Measurements from ENCODE around the gene ISM1.
A peak's percentile ranks its signal among the peaks of the same experiment; 100 is the strongest.

The ISM1 gene

DNA sequence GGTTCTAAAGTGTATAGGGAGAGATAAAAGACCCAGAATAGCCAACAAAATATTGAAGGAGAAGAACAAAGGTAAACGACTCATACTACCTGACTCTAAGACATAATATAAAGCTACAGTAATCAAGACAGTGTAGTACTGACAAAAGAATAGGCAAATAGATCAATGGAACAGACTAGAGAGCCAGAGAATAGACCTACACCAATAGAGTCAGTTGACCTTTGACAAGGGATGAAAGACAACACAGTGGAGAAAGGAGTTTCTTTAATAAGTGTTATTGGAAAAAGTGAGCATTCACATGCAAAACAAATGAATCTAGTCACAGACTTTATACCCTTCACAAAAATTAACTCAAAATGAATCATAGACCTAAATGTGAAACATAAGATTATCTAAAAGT is 96.4 kb downstream of the ISM1 start:
- DNase-seq = no peak

DNA sequence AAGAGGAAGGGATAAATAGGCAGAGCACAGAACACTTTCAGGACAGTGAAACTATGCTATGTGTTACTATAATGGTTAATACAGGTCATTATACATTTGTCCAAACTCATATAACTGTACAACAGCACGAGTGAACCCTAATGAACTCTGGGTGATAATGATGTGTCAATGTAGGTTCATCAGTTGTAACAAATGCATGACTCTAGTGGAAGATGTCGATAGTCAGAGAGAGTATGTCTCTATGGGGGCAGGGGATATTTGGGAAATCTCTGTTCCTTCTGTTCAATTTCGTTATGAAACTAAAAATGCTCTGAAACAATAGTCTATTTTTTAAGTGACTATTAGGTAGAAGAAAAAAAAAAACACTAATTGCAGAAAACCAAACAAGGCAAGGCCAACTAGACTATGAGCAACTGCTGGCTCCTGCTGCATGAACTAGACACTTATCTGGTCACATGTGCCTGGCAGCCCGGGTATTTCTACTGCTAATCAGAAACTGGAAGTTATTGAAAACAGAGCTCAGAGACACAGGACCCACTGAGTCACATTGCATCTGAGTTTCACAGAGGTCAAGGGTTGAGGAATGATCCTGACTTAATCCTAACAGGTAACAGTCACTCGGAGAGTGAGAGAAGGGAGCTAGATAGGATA is 97.9 kb downstream of the ISM1 start:
- no peak for DNase-seq

GRCh38 chr20:13320702-13321101 is 99.6 kb downstream of the ISM1 start:
- no peak for DNase-seq

GRCh38 chr20:13321416-13321815 is 100.3 kb downstream of the ISM1 start:
- DNase-seq = no peak

DNA sequence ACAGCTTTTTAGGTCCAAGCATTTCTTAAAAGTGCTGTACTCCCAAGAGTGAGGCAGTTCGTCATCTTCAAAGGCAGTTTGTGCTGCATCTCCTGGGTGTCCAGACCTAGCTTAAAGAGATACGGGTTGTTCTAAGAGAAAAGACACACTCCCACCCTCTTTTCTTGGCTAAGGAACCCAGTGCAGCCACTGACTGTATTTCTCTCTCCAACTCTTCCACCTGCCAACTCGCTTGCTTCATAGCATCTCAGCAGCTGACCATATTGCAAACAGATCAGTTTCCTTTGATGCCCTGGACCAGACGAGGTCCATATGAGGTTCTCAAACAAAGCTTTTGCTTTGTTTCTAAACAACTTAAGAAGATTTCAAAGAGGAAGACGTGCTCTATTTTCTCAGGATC is 101.1 kb downstream of the ISM1 start:
- no peak for DNase-seq

DNA sequence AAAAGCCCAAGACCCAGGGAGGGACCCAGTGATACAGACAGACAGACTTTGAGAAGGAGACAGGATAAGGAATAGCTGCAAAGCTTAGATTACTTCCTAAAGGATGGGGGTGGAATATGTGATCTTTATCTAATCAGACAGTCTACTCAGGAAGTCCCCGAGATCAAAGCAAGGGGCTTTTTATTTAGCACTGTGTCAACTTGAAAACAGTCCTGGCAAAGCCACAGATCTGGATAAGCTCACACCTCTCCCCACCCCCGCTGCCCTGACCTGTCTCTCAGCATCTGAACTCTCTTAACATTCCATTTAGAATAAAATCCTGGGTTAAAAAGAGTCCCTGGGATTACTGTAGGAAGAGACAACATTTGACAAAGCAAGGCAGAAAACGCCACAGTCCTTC is 101.5 kb downstream of the ISM1 start:
- no peak for DNase-seq

- peak; percentile 32 for DNase-seq
These were observed 104.0 kb downstream of the ISM1 start for GRCh38 chr20:13325033-13325432.

DNA sequence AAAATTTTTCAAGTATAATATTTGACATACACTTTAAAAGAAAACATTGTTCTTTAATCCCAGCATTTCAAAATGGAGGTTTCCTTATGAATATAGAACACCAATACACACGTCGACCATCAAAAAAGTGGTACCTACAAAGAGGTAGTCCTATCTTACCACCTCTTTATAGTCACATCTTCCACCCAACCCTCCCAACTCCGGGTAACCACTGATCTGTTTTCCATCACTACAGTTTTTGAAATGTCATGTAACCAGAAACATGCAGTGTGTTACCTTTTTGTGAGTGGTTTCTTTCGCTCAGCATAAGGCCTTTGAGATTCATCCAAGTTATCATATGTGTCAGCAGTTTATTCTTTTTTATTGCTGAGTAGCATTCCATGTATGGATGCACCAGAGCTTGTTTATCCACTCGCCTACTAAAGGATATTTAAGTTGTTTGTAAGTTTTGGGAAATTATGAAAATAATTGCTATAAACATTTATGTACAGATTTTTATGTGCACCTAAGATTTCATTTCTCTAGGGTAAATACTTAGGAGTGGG is 104.8 kb downstream of the ISM1 start:
- DNase-seq = no peak

- DNase-seq = peak; percentile 52
These were observed 110.5 kb downstream of the ISM1 start for GRCh38 chr20:13331536-13331935.

- DNase-seq = no peak
These were observed 112.0 kb downstream of the ISM1 start for GRCh38 chr20:13333036-13333435.

DNA sequence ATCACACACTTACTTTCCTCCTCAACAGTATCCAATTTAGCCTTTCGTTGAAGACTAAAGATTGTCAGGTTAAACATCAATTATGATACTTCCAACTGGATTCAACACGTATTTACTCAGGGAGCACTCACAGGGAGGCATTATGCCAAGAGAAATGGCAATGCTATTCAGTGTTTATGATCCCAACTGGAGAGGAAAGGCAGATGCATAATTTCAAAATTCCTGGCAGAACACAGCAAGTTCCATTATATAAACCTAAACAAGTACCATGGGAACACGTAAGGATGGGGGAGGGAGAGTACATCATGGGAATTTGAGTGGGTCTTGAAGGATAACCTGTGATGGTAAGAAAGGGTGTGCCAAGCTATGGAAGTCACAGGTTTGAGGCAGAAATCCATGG is 112.7 kb downstream of the ISM1 start:
- DNase-seq = peak; percentile 34

DNA sequence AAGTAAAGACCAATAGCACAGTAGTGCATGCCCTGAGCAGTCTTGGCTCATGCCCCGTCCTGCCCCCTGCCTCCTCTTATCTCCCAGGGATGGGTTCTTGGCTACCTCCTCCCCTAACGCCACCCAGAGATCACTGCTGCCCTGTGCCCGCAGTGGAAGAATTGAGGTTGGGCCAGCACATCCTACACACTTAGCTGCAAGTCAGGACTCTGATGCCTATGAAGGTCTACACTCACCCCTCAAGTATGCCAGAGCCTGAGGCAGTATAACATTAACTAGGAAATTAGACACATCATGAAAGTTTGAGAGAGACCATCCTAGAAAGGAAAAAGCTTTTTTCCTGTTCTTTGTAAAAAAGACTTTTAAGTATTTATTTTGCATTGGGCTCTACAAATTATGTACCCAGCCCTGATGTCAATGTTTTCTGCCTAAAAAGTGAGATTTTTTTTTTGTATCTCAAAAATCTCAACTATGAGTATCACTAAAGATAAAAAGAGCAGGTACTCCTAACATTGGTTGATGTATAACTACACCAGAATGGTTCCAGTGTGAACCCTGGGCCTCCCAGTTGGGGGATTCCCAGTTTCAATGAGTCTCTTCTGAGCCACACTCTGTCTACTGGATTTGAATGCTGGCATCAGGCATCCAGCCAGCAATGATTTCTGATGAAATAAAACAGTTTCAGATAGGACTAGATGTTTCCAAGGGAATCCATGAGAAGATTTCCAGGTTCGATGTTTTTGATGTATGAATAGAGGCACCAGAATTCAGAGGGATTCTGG is 115.4 kb downstream of the ISM1 start:
- no peak for DNase-seq

GRCh38 chr20:13337090-13337784 is 116.2 kb downstream of the ISM1 start:
- no peak for DNase-seq

- DNase-seq = no peak
These were observed 117.1 kb downstream of the ISM1 start for GRCh38 chr20:13338097-13338661.

- no peak for DNase-seq
These were observed 117.9 kb downstream of the ISM1 start for GRCh38 chr20:13338999-13339411.

DNA sequence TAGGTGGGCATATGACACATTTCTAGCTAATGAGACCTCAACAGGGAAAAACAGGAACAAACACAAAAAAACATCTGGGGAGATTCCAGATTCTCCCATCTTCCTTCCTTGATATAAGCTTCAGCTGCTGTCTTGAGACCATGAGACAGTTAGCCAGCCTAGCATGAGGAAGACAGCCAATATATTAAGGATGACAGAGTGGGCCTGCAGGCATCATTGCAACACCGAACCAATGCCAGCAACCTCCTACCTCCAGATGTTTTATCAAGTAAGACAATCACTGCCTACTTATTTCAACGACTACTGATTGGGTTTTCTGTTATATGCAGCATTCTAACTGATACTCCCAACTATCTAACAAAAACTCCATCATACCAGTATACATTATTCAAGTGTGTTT is 119.0 kb downstream of the ISM1 start:
- no peak for DNase-seq

DNA sequence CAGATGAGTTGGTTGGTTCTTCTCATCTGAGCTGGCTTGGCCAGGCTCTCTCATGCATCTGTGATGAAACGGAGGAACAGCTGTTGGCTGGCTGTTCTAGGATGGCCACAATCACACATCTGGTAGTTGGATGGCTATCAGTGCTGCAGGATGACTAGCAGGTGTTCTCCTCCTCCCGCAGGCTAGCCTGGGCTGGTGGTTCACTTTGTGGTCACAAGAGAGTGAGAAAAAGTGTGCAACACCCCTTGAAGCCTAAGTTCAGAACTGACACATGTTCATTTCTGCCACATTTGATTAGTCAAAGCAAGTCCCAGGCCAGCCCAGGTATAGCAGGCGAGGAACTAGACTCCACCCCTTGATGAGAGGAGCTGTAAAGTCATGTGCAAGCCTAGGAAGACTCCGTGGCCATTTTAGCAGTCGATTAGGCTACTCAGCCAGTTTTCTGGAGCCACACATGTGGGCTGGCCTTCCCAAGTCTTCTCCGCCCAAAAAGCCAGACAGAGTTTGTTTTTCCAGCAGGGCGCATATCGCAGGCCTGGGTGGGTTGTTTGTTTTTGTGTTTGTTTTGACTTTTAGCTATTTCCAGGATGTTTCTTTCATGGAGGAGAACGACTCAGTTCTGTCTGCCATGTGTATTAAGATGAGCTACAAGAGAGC is 120.8 kb downstream of the ISM1 start:
- DNase-seq = no peak

GRCh38 chr20:13342469-13343242 is 121.6 kb downstream of the ISM1 start:
- DNase-seq = no peak

GRCh38 chr20:13344671-13345070 is 123.6 kb downstream of the ISM1 start:
- no peak for DNase-seq

DNA sequence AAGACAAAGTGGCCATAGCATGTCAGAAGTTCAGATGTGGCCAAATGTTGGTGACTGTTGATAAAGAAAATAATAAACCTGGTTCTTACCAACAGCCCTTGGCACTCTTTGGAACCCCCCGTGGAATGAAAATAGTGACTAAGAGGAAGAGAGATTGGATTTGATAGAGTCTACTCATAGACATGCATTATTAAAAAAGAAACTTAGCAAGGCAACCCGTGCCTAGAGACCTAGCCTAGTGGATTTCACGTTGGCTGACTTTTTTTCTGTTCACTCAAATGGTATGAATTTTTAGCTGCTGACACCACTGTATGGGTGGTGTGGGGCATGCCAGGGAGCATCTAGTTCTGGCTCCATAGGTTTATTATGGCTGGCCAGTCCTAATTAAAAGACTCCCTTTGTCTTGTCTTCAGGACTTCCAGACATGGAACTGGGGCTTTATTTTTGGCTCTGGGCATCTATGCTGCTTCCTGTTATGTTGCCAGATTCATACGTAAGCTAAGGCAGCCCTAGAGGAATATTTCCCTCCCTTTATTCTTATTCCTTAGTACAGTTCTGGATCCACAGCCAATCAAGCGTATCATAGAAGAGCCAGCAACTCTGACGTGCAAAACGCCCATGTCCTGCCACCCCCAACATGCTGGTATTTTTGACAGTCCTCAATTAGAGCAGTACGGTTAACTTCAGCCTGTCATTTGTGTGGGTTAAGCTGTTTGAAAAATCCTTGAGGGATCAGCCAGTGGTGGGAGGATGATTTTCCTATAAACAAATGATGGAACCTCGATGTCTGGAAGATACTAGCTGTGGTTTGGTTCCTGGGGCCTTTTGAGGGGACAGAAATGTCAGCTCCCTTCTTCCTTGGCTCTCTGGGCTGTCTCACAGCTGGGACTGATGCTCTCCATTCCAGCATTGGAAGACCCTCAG is 127.5 kb downstream of the ISM1 start:
- no peak for DNase-seq

DNA sequence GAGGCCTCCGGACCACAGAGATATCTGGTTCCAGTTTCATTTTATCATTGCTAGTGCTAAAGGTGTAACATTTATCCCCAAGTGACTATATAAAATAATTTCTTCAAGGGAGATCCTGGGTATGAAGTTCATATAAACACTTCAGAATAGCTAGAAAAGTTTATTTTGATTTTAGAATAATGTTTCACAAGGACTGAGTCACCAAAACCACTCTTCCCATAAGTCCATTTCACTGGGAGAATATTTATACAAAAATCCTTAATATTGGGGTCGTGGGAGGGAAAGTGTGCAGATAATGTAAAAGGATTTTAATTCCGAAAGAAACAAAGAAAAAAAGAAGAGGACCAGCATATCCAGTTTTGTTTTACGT is 128.1 kb downstream of the ISM1 start:
- no peak for DNase-seq
